Neural crest cell (in vitro differentiated cells): ENCODE results near the gene WNT4. TPM values are rescaled to one million over a fixed set of nuclear protein-coding genes. Genes with fewer than 3 reads are reported as not detected.
A peak's percentile ranks its signal among the peaks of the same experiment; 100 is the strongest.

Experiments
- DNase-seq: peaks from one replicate; pipeline ENCODE4 v3.0.0; 2021; ENCODE audit warnings: low read depth, mixed read lengths, low spot score
- H3K27ac Mint-ChIP-seq: one replicate; pipeline ENCODE4 v1.8.0; 2021; ENCODE audit warnings: mild to moderate bottlenecking, mixed read lengths; ENCODE audit not compliant: unreplicated experiment
- H3K27me3 Mint-ChIP-seq: 2 replicates; pipeline ENCODE4 v1.8.0; 2021; ENCODE audit warnings: low read depth, mild to moderate bottlenecking, mixed read lengths
- H3K36me3 Mint-ChIP-seq: 2 replicates; pipeline ENCODE4 v1.8.0; 2021; ENCODE audit warnings: low read depth, mild to moderate bottlenecking, mixed read lengths
- H3K4me1 Mint-ChIP-seq: 2 replicates; pipeline ENCODE4 v1.8.0; 2021; ENCODE audit warnings: mixed read lengths
- H3K4me3 Mint-ChIP-seq: one replicate; pipeline ENCODE4 v1.8.0; 2021; ENCODE audit warnings: mild to moderate bottlenecking, mixed read lengths
- H3K9me3 Mint-ChIP-seq: 2 replicates; pipeline ENCODE4 v1.8.0; 2021; ENCODE audit warnings: mixed read lengths
- total RNA-seq: library from RNA; stranded (reverse); gene quantifications from 2 replicates; pipeline ENCODE4 v1.2.1, GENCODE V29; 2021
- TF ChIP-seq, protein P1 (sequence below): fragments of 200-600 bp; sonication (generic); conservative IDR thresholded peaks from 2 replicates; pipeline ENCODE4 v1.5.0; 2021; ENCODE audit warnings: antibody characterized with exemption, mild to moderate bottlenecking

The WNT4 gene
- total RNA-seq, 1 donor from 2014 or later, result 0.16 TPM

DNA sequence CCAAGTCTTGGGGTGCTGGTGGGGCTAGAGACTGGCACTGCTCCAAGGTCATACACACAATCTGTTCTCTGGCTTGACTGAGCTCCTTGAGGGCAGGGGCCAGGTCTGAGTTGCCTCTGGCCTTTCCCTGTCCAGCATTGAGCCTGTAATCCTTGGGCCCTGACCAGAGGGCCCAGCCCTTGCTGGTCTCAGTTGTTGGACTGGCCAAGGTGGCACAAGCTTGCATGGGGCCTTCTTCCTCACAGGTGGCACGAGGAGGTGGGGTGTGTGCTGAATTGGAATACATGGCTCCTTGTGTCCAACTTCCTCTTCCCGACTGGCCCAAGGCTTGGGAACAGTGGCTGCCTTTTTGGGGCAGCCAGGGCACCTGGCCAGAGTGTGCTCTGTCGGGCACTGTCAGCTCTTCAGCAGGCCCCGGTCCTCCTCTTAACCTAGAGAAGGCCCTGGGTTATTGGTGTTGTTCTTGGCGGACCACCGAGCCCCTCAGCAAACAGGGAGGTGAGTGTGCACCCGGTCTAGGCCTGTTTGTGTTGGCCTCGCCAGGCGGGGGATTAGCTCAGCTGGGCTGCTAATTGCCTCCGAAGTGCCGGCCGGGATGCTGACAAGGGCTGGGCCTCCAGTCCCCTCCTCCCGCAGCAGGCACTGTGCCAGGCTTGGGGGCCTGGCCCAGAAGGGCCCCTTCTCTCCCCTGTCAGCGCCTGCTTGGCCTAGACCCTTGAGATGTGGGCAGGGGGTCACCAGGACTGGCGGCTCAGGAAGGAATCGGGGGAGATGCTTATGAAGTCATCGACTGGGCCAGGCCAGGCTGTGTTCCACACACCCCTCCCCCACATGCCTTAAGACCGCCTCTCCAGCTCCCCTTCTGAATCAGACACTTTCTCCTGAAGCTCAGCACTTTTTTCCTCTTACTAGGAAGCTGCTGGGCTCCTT lies 28.5 kb downstream of the WNT4 start:
- H3K36me3 Mint-ChIP-seq, result peaks cover 6% of the 10 kb centered on the region
- TF ChIP-seq, protein P1, sequence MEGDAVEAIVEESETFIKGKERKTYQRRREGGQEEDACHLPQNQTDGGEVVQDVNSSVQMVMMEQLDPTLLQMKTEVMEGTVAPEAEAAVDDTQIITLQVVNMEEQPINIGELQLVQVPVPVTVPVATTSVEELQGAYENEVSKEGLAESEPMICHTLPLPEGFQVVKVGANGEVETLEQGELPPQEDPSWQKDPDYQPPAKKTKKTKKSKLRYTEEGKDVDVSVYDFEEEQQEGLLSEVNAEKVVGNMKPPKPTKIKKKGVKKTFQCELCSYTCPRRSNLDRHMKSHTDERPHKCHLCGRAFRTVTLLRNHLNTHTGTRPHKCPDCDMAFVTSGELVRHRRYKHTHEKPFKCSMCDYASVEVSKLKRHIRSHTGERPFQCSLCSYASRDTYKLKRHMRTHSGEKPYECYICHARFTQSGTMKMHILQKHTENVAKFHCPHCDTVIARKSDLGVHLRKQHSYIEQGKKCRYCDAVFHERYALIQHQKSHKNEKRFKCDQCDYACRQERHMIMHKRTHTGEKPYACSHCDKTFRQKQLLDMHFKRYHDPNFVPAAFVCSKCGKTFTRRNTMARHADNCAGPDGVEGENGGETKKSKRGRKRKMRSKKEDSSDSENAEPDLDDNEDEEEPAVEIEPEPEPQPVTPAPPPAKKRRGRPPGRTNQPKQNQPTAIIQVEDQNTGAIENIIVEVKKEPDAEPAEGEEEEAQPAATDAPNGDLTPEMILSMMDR, result no peak
- H3K27me3 Mint-ChIP-seq, result no peaks in the 10 kb centered on the region
- DNase-seq, result no peak
- no peak overlapping the region for H3K4me3 Mint-ChIP-seq
- H3K4me1 Mint-ChIP-seq, result peaks cover 25% of the 10 kb centered on the region
- peak overlapping the region; percentile 17 for H3K27ac Mint-ChIP-seq
- no peaks in the 10 kb centered on the region for H3K9me3 Mint-ChIP-seq

- H3K4me1 Mint-ChIP-seq, result peaks cover 39% of the 10 kb centered on the region
These were observed 30.3 kb downstream of the WNT4 start for GRCh38 chr1:22112554-22112953.

GRCh38 chr1:22111620-22112019 lies 31.3 kb downstream of the WNT4 start:
- Mint-ChIP-seq H3K4me3 (no peak overlapping the region), H3K4me1 (peaks cover 42% of the 10 kb centered on the region), H3K36me3 (peaks cover 6% of the 10 kb centered on the region), H3K27me3 (no peaks in the 10 kb centered on the region), H3K27ac (no peak overlapping the region), H3K9me3 (no peaks in the 10 kb centered on the region)
- DNase-seq, result no peak
- TF ChIP-seq, protein P1, result no peak

More at GRCh38 chr1:22112554-22112953, 30.3 kb downstream of the WNT4 start:
- peaks cover 6% of the 10 kb centered on the region for H3K36me3 Mint-ChIP-seq
- no peaks in the 10 kb centered on the region for H3K27me3 Mint-ChIP-seq
- TF ChIP-seq, protein P1, result no peak
- no peaks in the 10 kb centered on the region for H3K9me3 Mint-ChIP-seq
- H3K4me3 Mint-ChIP-seq, result no peak overlapping the region
- no peak for DNase-seq
- no peak overlapping the region for H3K27ac Mint-ChIP-seq

- no peaks in the 10 kb centered on the region for H3K27me3 Mint-ChIP-seq
- peaks cover 6% of the 10 kb centered on the region for H3K36me3 Mint-ChIP-seq
- no peak for DNase-seq
- H3K4me3 Mint-ChIP-seq, result no peak overlapping the region
- no peaks in the 10 kb centered on the region for H3K9me3 Mint-ChIP-seq
- peak overlapping the region; percentile 86 for H3K27ac Mint-ChIP-seq
- TF ChIP-seq, protein P1, result no peak
- peaks cover 38% of the 10 kb centered on the region for H3K4me1 Mint-ChIP-seq
These were observed 31.8 kb downstream of the WNT4 start for GRCh38 chr1:22111115-22111514.

DNA sequence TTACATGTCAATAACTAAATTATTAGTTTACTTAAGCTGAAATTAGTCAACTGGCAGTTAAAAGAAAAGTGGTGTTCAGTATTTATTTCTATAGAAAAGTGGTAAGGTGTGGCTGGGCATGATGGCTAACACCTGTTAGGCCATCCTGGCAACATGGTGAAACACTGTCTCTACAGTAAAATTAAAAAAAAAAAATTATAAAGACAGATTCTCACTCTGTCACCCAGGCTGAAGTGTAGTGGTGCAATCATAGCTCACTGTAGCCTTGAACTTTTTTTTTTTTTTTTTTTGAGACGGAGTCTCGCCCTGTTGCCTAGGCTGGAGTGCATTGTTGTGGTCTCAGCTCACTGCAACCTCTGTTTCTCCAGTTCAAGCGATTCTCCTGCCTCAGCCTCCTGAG lies 32.9 kb downstream of the WNT4 start:
- no peaks in the 10 kb centered on the region for H3K9me3 Mint-ChIP-seq
- TF ChIP-seq, protein P1, result no peak
- H3K27me3 Mint-ChIP-seq, result no peaks in the 10 kb centered on the region
- H3K4me3 Mint-ChIP-seq, result no peak overlapping the region
- no peak for DNase-seq
- peaks cover 32% of the 10 kb centered on the region for H3K4me1 Mint-ChIP-seq
- peaks cover 11% of the 10 kb centered on the region for H3K36me3 Mint-ChIP-seq
- H3K27ac Mint-ChIP-seq, result no peak overlapping the region
